Astrocyte (in vitro differentiated cells and primary cell): ENCODE data around the gene ABTB2. TPM values are rescaled to one million over a fixed set of nuclear protein-coding genes. Genes with fewer than 3 reads are reported as not detected.

ENCODE experiments used
- DNase-seq: peaks from one replicate; pipeline ENCODE4 v3.0.0-alpha.2; 2010; ENCODE audit warnings: low read depth
- FAIRE-seq: peaks from 2 replicates; lab custom pipeline; 2011; peaks lifted over from hg19 to GRCh38; lab: Jason Lieb, UNC
- H2AFZ ChIP-seq: 2 replicates; pipeline ENCODE4 v1.6.0; 2012; ENCODE audit warnings: low read depth, low read length, inconsistent platforms
- H3K27ac ChIP-seq: 2 replicates; pipeline ENCODE4 v1.5.1; 2011; ENCODE audit warnings: low read depth, low read length, inconsistent platforms
- H3K27me3 ChIP-seq: 2 replicates; pipeline ENCODE4 v1.6.0; 2011; ENCODE audit warnings: low read length, inconsistent platforms; ENCODE audit not compliant: insufficient read depth
- H3K36me3 ChIP-seq: 2 replicates; pipeline ENCODE4 v1.5.1; 2011; ENCODE audit warnings: low read length, inconsistent platforms; ENCODE audit not compliant: insufficient read depth
- H3K4me1 ChIP-seq: 2 replicates; pipeline ENCODE4 v1.5.1; 2011; ENCODE audit warnings: low read length, inconsistent platforms; ENCODE audit not compliant: insufficient read depth
- H3K4me2 ChIP-seq: 2 replicates; pipeline ENCODE4 v1.6.0; 2012; ENCODE audit warnings: low read length, inconsistent platforms
- H3K4me3 ChIP-seq: 2 replicates; pipeline ENCODE4 v1.5.1; 2011; ENCODE audit warnings: low read depth, mild to moderate bottlenecking, low read length, inconsistent platforms; ENCODE audit not compliant: insufficient read depth
- H3K79me2 ChIP-seq: 2 replicates; pipeline ENCODE4 v1.6.0; 2012; ENCODE audit warnings: mild to moderate bottlenecking, low read length, inconsistent platforms; ENCODE audit not compliant: insufficient read depth
- H3K9ac ChIP-seq: 2 replicates; pipeline ENCODE4 v1.6.0; 2012; ENCODE audit warnings: mild to moderate bottlenecking, low read length, inconsistent platforms
- H3K9me3 ChIP-seq: 2 replicates; pipeline ENCODE4 v1.5.1; 2012; ENCODE audit warnings: low read depth, mild to moderate bottlenecking, low read length, inconsistent platforms; ENCODE audit not compliant: insufficient read depth
- H4K20me1 ChIP-seq: 2 replicates; pipeline ENCODE4 v1.6.0; 2012; ENCODE audit warnings: low read length, inconsistent platforms; ENCODE audit not compliant: insufficient read depth
- H3K27ac Mint-ChIP-seq: one replicate; pipeline ENCODE4 v1.8.0; 2021; ENCODE audit warnings: mild to moderate bottlenecking, mixed read lengths; ENCODE audit not compliant: unreplicated experiment
- H3K27me3 Mint-ChIP-seq: one replicate; pipeline ENCODE4 v1.8.0; 2021; ENCODE audit warnings: low read depth, mixed read lengths; ENCODE audit not compliant: unreplicated experiment
- H3K36me3 Mint-ChIP-seq: one replicate; pipeline ENCODE4 v1.8.0; 2021; ENCODE audit warnings: low read depth, mixed read lengths; ENCODE audit not compliant: unreplicated experiment
- H3K4me1 Mint-ChIP-seq: one replicate; pipeline ENCODE4 v1.8.0; 2021; ENCODE audit warnings: low read depth, mixed read lengths; ENCODE audit not compliant: unreplicated experiment
- H3K4me3 Mint-ChIP-seq: one replicate; pipeline ENCODE4 v1.8.0; 2021; ENCODE audit warnings: mild to moderate bottlenecking, moderate library complexity, mixed read lengths; ENCODE audit not compliant: unreplicated experiment
- H3K9me3 Mint-ChIP-seq: one replicate; pipeline ENCODE4 v1.8.0; 2021; ENCODE audit warnings: mild to moderate bottlenecking, mixed read lengths; ENCODE audit not compliant: unreplicated experiment
- EZH2 ChIP-seq: IDR thresholded peaks from 2 replicates; pipeline ENCODE4 v1.6.1; 2012; ENCODE audit warnings: mild to moderate bottlenecking, low read length, inconsistent platforms; ENCODE audit not compliant: insufficient read depth
- total RNA-seq: library from RNA; stranded (reverse); gene quantifications from 2 replicates; pipeline ENCODE4 v1.2.1, GENCODE V29; 2021
- TF ChIP-seq, protein P1 (sequence below): IDR thresholded peaks from 2 replicates; pipeline ENCODE4 v1.5.1; 2011; ENCODE audit warnings: low read depth, mild to moderate bottlenecking, inconsistent platforms, low read length, moderate library complexity; ENCODE audit not compliant: insufficient read depth

Gene ABTB2
- total RNA-seq, 1 donor from 2014 or later: 14.1 TPM

- Histone ChIP-seq H3K4me3 (no peak overlapping the region), H3K9ac (no peak overlapping the region), H3K4me2 (no peak overlapping the region), H3K27me3 (no peaks in the 10 kb centered on the region), H2AFZ (no peak overlapping the region), H3K27ac (no peak overlapping the region), H3K36me3 (no peaks in the 10 kb centered on the region), H3K9me3 (no peaks in the 10 kb centered on the region), H3K4me1 (no peaks in the 10 kb centered on the region), H3K79me2 (peaks cover 16% of the 10 kb centered on the region), H4K20me1 (peaks cover 47% of the 10 kb centered on the region)
- DNase-seq (no peak), FAIRE-seq (no peak)
- H3K36me3 Mint-ChIP-seq: peaks cover 2% of the 10 kb centered on the region
- H3K27me3 Mint-ChIP-seq: no peaks in the 10 kb centered on the region
- no peaks in the 10 kb centered on the region for H3K9me3 Mint-ChIP-seq
- no peak for TF ChIP-seq EZH2
- no peak overlapping the region for H3K27ac Mint-ChIP-seq
- H3K4me1 Mint-ChIP-seq: no peaks in the 10 kb centered on the region
- H3K4me3 Mint-ChIP-seq: no peak overlapping the region
Observed at GRCh38 chr11:34292546-34292945, 65.3 kb downstream of the ABTB2 start.

GRCh38 chr11:34292111-34292510 lies 65.7 kb downstream of the ABTB2 start:
- no peaks in the 10 kb centered on the region for H3K9me3 Mint-ChIP-seq
- Histone ChIP-seq H4K20me1 (peaks cover 47% of the 10 kb centered on the region), H3K4me1 (no peaks in the 10 kb centered on the region), H3K27me3 (no peaks in the 10 kb centered on the region), H3K9me3 (no peaks in the 10 kb centered on the region), H3K36me3 (no peaks in the 10 kb centered on the region), H3K27ac (no peak overlapping the region), H3K4me2 (no peak overlapping the region), H2AFZ (no peak overlapping the region), H3K4me3 (no peak overlapping the region), H3K9ac (no peak overlapping the region), H3K79me2 (peaks cover 18% of the 10 kb centered on the region)
- no peak overlapping the region for H3K27ac Mint-ChIP-seq
- FAIRE-seq (no peak), DNase-seq (no peak)
- TF ChIP-seq EZH2: no peak
- TF ChIP-seq, protein P1, sequence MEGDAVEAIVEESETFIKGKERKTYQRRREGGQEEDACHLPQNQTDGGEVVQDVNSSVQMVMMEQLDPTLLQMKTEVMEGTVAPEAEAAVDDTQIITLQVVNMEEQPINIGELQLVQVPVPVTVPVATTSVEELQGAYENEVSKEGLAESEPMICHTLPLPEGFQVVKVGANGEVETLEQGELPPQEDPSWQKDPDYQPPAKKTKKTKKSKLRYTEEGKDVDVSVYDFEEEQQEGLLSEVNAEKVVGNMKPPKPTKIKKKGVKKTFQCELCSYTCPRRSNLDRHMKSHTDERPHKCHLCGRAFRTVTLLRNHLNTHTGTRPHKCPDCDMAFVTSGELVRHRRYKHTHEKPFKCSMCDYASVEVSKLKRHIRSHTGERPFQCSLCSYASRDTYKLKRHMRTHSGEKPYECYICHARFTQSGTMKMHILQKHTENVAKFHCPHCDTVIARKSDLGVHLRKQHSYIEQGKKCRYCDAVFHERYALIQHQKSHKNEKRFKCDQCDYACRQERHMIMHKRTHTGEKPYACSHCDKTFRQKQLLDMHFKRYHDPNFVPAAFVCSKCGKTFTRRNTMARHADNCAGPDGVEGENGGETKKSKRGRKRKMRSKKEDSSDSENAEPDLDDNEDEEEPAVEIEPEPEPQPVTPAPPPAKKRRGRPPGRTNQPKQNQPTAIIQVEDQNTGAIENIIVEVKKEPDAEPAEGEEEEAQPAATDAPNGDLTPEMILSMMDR: no peak
- H3K4me3 Mint-ChIP-seq: no peak overlapping the region
- no peaks in the 10 kb centered on the region for H3K4me1 Mint-ChIP-seq
- H3K27me3 Mint-ChIP-seq: no peaks in the 10 kb centered on the region
- peaks cover 2% of the 10 kb centered on the region for H3K36me3 Mint-ChIP-seq

GRCh38 chr11:34290926-34291325 lies 66.9 kb downstream of the ABTB2 start:
- no peak overlapping the region for H3K9ac ChIP-seq
- H2AFZ ChIP-seq: no peak overlapping the region
- H3K27ac Mint-ChIP-seq: no peak overlapping the region
- no peak overlapping the region for H3K4me3 ChIP-seq
- TF ChIP-seq, protein P1: no peak
- peaks cover 23% of the 10 kb centered on the region for H3K79me2 ChIP-seq
- no peaks in the 10 kb centered on the region for H3K4me1 Mint-ChIP-seq
- H3K27me3 Mint-ChIP-seq: no peaks in the 10 kb centered on the region
- DNase-seq (no peak), FAIRE-seq (no peak)
- H3K9me3 Mint-ChIP-seq: no peaks in the 10 kb centered on the region
- H3K27me3 ChIP-seq: no peaks in the 10 kb centered on the region
- peaks cover 2% of the 10 kb centered on the region for H3K36me3 Mint-ChIP-seq
- no peaks in the 10 kb centered on the region for H3K36me3 ChIP-seq
- no peaks in the 10 kb centered on the region for H3K9me3 ChIP-seq
- no peak overlapping the region for H3K4me2 ChIP-seq
- peaks cover 49% of the 10 kb centered on the region for H4K20me1 ChIP-seq
- H3K4me1 ChIP-seq: no peaks in the 10 kb centered on the region
- no peak overlapping the region for H3K27ac ChIP-seq
- H3K4me3 Mint-ChIP-seq: no peak overlapping the region
